GM10266 (cell line): ENCODE data around the gene ZFAND3.
A peak's percentile ranks its signal among the peaks of the same experiment; 100 is the strongest.

ENCODE experiments used
- DNase-seq: peaks from one replicate; pipeline ENCODE4 v3.0.0; 2012; ENCODE audit errors: extremely low spot score
- TF ChIP-seq, protein P1 (sequence below): IDR thresholded peaks from 2 replicates; pipeline ENCODE4 v1.5.1; 2012; ENCODE audit warnings: mild to moderate bottlenecking, low read depth; ENCODE audit not compliant: control insufficient read depth, insufficient read depth; ENCODE audit errors: missing control alignments

Gene ZFAND3, protein sequence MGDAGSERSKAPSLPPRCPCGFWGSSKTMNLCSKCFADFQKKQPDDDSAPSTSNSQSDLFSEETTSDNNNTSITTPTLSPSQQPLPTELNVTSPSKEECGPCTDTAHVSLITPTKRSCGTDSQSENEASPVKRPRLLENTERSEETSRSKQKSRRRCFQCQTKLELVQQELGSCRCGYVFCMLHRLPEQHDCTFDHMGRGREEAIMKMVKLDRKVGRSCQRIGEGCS

DNA sequence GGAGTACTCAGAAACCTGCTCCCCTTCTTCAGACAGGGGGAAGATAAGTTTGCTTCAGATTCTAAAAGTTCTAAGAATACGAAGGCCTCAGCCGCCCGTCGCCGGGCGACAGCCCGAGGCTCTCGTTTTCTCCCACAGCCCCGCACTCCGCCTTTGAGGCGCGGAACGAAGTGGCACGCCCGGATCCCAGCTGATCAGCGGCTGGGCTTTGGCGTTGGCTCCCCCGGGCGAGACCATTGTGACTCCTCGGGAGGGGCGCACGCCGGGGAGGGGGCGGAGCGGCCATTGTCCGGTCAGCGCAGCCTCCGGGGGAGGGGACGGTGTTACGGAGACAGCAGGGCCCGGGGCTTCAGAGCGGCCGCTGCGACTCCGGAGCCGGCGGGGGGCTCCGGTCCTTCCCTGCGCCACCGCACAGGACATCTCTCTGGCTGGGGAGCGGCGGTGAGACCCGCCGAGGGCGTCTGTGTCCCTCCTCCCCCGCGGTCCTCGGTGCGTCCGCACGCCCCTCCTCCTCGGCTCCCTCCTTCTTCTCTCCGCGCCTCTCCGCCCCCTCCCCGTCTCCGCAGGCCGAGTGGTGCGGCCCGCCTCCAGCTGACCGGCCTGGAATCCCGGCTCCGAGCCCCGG, at the start of gene ZFAND3:
TSS of gene ZFAND3 (plus strand) at position 551 of the 625 bp plus-strand sequence. CDS start 219 bp downstream, outside the sequence.
- peak; percentile 94 for DNase-seq
- TF ChIP-seq, protein P1, sequence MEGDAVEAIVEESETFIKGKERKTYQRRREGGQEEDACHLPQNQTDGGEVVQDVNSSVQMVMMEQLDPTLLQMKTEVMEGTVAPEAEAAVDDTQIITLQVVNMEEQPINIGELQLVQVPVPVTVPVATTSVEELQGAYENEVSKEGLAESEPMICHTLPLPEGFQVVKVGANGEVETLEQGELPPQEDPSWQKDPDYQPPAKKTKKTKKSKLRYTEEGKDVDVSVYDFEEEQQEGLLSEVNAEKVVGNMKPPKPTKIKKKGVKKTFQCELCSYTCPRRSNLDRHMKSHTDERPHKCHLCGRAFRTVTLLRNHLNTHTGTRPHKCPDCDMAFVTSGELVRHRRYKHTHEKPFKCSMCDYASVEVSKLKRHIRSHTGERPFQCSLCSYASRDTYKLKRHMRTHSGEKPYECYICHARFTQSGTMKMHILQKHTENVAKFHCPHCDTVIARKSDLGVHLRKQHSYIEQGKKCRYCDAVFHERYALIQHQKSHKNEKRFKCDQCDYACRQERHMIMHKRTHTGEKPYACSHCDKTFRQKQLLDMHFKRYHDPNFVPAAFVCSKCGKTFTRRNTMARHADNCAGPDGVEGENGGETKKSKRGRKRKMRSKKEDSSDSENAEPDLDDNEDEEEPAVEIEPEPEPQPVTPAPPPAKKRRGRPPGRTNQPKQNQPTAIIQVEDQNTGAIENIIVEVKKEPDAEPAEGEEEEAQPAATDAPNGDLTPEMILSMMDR: no peak

DNA sequence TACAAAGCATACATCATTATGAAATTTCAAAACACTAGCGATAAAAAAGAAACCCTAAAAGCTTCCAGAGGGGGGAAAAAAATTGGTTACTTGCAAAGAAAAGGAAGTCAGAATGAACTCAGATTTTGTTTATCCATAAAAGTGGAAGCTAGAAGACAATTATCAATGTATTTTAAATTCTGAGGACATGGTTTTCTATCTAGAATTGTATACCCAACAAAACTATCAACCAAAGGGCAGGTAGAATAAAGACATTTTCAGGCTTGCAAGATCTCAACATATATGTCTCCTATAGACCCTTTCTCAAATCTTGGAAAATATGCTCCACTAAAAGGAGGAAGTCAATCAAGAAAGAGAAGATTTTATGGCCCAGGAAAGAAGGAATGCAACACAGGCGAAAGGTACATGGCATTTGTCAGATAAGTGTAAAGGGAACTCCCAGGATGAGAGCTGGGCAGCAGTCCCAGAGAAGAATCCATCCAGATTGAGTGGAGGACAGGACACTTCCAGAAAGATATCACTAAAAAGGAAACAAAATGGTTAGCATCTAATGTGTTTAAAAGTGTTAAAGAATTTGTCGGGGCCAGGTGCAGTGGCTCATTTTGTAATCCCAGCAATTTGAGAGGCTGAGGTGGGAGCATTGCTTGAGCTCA, 45.4 kb upstream of the ZFAND3 start:
- TF ChIP-seq, protein P1: no peak
- no peak for DNase-seq

DNA sequence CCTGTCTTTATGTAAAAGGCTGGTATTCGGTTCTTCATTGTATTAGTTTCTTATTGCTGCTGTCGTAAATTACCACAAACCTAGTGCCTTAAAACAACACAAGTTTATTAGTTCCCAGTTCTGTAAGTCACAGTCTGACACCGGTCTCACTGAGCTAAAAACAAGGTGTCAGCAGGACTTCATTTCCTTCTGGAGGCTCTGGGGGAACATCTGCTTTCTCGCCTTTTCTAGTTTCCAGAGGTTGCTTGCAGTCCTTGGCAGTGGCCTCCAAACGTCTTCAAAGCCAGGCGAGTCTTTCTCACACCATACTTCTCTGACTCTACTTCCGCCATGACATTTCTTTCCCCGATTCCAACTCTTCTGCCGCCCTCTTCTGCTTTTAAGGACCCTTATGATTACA, 43.0 kb upstream of the ZFAND3 start:
- TF ChIP-seq, protein P1: no peak
- no peak for DNase-seq

DNA sequence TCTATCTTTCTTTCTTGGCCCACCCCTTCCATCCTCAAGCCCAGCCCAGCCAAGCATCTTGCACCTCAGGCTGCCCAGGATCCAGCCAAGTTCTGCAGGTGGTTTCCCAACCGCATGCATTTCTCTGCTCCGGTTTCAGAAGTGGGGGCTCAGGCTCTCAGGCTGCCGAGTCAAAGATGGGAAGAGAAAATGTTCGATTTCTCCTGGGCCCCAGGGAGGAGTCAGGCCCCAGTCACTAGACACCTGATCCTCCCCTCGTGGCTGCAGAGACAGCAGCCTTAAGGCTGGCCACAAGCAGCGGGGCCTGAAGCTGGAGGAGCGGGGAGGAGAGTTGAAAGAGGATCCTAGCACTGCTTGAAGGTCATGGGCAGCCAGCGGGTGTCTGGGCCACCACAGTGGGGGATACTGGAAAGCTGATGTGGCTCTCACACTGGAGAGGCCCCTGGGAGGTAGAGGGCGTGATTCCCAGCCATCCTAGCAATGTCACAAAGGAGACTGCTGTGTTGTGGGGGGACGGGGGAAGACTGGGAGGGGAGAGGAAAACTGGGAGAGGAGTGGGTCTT, 42.2 kb upstream of the ZFAND3 start:
- DNase-seq: no peak
- TF ChIP-seq, protein P1: no peak

DNA sequence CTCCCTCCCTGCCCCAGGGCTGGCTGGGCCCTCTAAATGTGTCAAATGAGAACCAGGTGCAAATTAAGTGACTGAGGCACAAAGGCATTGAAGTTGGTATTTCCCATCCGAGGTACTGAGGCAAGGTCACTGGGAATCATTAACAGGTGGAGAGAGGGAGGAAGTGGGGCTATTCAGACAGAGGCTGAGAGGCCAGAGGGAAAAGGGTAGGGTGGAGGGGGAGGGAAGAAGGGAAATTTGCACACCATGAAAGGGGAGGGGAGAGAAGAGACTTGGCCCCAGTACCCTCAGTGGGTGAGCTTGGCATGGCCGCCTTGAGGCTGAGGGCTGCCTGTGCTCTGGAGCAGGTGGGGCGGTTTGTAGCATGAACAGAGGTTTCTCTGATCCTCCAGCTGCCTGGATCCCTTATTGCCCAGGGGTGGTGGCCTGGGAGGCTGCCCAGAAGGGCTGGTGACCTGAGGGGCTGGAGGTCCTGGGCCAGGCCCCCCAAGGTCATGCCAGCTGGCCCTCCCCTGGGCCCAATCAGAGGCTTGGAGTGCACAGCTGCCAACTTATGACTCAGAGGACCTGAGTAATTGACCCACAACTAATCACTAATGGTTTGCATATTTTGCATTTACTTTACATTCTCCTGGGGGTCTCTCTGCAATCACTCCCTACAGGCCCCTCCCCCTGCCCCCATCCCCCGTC, 40.3 kb upstream of the ZFAND3 start:
- TF ChIP-seq, protein P1: no peak
- no peak for DNase-seq

DNA sequence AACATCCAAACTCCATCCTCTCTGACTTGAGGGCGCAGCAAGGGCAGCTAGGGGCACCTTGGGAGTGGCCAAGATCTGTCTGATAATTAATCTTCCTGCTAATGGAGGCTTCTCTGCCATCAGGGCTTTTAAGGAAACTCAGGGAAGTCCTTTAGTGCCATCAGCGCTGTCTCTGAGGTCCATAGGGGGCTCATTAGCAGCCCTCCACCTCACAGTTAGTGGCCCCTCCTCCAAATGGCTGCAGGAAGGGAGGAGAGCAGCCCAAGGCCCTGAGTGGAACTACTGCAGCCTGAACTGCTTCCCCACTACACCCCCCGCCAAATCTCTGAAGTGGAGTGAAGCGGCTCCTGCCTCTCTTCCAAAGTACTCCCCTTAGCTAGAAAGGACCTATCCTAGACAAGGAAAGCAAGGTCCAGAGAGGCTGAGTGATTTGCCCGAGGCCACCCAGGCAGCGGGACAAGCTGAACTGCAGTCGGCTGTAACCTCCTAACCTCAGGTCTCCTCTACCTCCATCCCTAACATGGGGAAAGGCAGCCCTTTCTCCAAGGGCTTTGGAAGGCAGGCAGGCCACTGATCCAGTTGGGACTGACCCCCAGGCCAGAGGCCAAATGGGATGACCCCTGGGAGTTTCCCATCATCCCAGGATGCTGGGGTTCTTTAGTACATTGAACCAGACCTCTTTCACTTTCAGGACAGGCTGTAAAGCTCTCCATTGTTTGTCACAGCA, 39.5 kb upstream of the ZFAND3 start:
- TF ChIP-seq, protein P1: no peak
- no peak for DNase-seq
